ENCODE results near the gene LYRM1.
"Not testable (repeated sequence)": the region's sequence is repeated elsewhere in the genome, so short reads cannot be mapped to it uniquely, and the experiment has no call there.

Gene LYRM1, protein sequence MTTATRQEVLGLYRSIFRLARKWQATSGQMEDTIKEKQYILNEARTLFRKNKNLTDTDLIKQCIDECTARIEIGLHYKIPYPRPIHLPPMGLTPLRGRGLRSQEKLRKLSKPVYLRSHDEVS

GRCh38 chr16:20900299-20901067 is at the start of gene LYRM1, which contains the start of gene DCUN1D3:
LYRM1 (plus strand) TSS chr16:20900771; CDS start chr16:20915556, 14,785 bp downstream.
DCUN1D3 (minus strand) TSS chr16:20900358; CDS start chr16:20862538, 37,820 bp downstream.
- Histone ChIP-seq H3K4me1 (ENCODE audit: control insufficient read depth, insufficient read depth, low read length) (peaks cover 33% of the 10 kb centered on the region), H3K27me3 (ENCODE audit: control insufficient read depth, insufficient read depth, low read length) (no peaks in the 10 kb centered on the region), H3K36me3 (ENCODE audit: control insufficient read depth, insufficient read depth, low read length) (peaks cover 20% of the 10 kb centered on the region), H3K9ac (ENCODE audit: low read depth, low read length) (peak within 1 kb of the TSS; percentile 94), H3K4me3 (ENCODE audit: low read depth, low read length) (peak within 1 kb of the TSS; percentile 80), H3K27ac (ENCODE audit: low read depth, low read length) (peak within 1 kb of the TSS; percentile 92), H3K9me3 (ENCODE audit: control insufficient read depth, insufficient read depth, low read length) (no peaks in the 10 kb centered on the region)

DNA sequence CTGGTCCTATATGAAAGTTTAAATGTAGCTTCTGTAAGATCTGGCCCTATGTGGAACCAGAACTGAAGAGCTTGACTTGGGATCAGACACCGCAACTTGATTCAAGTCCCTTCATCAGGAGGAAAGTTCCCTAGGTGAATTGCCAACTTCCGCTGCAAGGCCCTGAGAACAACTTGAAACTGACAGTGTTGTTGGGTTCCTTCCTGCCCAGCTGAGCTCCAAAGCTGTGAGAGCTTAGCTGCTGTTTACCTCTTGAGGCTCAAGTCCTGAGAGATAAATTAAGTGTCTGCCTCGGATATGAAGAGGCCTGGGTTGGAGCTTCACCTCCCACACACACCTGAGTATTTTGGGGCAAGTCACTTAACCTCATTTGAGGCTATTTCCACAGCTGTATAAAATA is 49.6 kb upstream of the LYRM1 start:
- no peak overlapping the region for H3K27ac ChIP-seq (ENCODE audit: low read depth, low read length)
- peaks cover 4% of the 10 kb centered on the region; the same call in 1 of the 2 replicates for H3K4me1 ChIP-seq (ENCODE audit: control insufficient read depth, insufficient read depth, low read length)
- no peak overlapping the region for H3K9ac ChIP-seq (ENCODE audit: low read depth, low read length)
- no peaks in the 10 kb centered on the region for H3K9me3 ChIP-seq (ENCODE audit: control insufficient read depth, insufficient read depth, low read length)
- H3K36me3 ChIP-seq (ENCODE audit: control insufficient read depth, insufficient read depth, low read length) = peaks cover 14% of the 10 kb centered on the region
- H3K27me3 ChIP-seq (ENCODE audit: control insufficient read depth, insufficient read depth, low read length) = no peaks in the 10 kb centered on the region
- no peak overlapping the region for H3K4me3 ChIP-seq (ENCODE audit: low read depth, low read length)

GRCh38 chr16:20851601-20852000 is 49.0 kb upstream of the LYRM1 start:
- Histone ChIP-seq H3K4me3 (ENCODE audit: low read depth, low read length) (no peak overlapping the region), H3K36me3 (ENCODE audit: control insufficient read depth, insufficient read depth, low read length) (peaks cover 8% of the 10 kb centered on the region)

DNA sequence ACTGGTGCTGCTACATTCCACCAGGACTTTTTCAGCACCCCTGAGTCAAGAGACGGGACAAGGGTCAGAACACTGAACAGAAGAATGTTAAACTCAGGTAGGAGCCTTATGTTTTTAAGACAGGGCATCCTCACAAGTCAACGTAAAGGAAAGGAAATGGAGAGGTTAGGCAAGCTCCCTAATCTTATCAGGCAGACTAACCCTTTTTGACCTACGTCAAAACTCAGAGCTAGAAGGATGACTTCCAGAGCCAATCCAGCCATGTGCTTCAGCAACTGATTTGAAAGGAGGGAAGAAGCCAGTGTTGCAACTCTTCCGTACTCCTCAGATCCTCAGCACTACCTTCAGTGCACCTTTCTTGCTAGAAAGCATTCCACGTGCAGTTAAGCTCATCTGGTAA is 47.4 kb upstream of the LYRM1 start:
- no peak overlapping the region for H3K27ac ChIP-seq (ENCODE audit: low read depth, low read length)
- H3K9ac ChIP-seq (ENCODE audit: low read depth, low read length) = no peak overlapping the region
- no peaks in the 10 kb centered on the region for H3K9me3 ChIP-seq (ENCODE audit: control insufficient read depth, insufficient read depth, low read length)
- H3K36me3 ChIP-seq (ENCODE audit: control insufficient read depth, insufficient read depth, low read length) = peaks cover 9% of the 10 kb centered on the region
- peaks cover 4% of the 10 kb centered on the region for H3K4me1 ChIP-seq (ENCODE audit: control insufficient read depth, insufficient read depth, low read length)
- H3K4me3 ChIP-seq (ENCODE audit: low read depth, low read length) = no peak overlapping the region
- no peaks in the 10 kb centered on the region for H3K27me3 ChIP-seq (ENCODE audit: control insufficient read depth, insufficient read depth, low read length)

More at GRCh38 chr16:20851601-20852000, 49.0 kb upstream of the LYRM1 start:
- H3K27ac ChIP-seq (ENCODE audit: low read depth, low read length) = no peak overlapping the region
- peaks cover 4% of the 10 kb centered on the region; the same call in 1 of the 2 replicates for H3K4me1 ChIP-seq (ENCODE audit: control insufficient read depth, insufficient read depth, low read length)
- H3K9me3 ChIP-seq (ENCODE audit: control insufficient read depth, insufficient read depth, low read length) = no peaks in the 10 kb centered on the region
- no peak overlapping the region for H3K9ac ChIP-seq (ENCODE audit: low read depth, low read length)
- H3K27me3 ChIP-seq (ENCODE audit: control insufficient read depth, insufficient read depth, low read length) = no peaks in the 10 kb centered on the region

DNA sequence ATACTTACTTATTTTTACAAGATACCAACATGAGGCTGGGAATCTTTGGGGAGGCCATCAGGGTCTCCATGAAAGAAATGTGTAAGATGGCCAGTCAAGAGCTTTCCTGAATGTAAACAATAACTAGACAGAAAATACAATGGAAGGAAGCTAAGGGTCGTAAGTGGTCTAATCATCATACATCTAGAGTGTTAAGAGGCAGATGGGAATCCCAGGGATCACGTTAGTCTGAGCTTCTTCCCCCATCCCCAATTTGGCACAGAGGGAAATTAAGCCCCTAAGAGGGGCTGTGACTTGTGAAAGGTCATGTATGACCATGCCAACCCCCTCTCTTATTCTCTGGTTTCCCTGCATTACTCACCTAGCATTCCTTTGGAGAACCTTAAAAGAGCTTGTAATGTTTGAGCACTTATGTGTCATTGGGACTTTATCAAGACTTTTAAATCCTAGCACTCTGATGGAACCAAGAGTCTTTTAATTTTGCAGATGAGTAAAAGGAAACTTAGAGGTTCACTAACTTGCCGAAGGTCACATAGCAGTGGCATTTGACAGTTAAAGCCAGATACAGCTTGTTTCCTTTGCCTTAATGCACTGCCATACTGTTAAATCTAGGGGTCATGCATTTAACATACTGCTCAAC is 46.5 kb upstream of the LYRM1 start:
- Histone ChIP-seq H3K36me3 (ENCODE audit: control insufficient read depth, insufficient read depth, low read length) (peaks cover 7% of the 10 kb centered on the region), H3K4me1 (ENCODE audit: control insufficient read depth, insufficient read depth, low read length) (peaks cover 7% of the 10 kb centered on the region), H3K27ac (ENCODE audit: low read depth, low read length) (no peak overlapping the region)

GRCh38 chr16:20854963-20855362 is 45.6 kb upstream of the LYRM1 start:
- Histone ChIP-seq H3K27ac (ENCODE audit: low read depth, low read length) (no peak overlapping the region), H3K36me3 (ENCODE audit: control insufficient read depth, insufficient read depth, low read length) (peaks cover 6% of the 10 kb centered on the region; the same call in 1 of the 2 replicates)

More for the DNA sequence above, 46.5 kb upstream of the LYRM1 start:
- no peak overlapping the region for H3K4me3 ChIP-seq (ENCODE audit: low read depth, low read length)
- H3K9ac ChIP-seq (ENCODE audit: low read depth, low read length) = no peak overlapping the region
- H3K27me3 ChIP-seq (ENCODE audit: control insufficient read depth, insufficient read depth, low read length) = no peaks in the 10 kb centered on the region
- no peaks in the 10 kb centered on the region for H3K9me3 ChIP-seq (ENCODE audit: control insufficient read depth, insufficient read depth, low read length)

GRCh38 chr16:20857281-20857680 is 43.3 kb upstream of the LYRM1 start:
- H3K27me3 ChIP-seq (ENCODE audit: control insufficient read depth, insufficient read depth, low read length) = no peaks in the 10 kb centered on the region
- H3K9ac ChIP-seq (ENCODE audit: low read depth, low read length) = no peak overlapping the region
- H3K4me1 ChIP-seq (ENCODE audit: control insufficient read depth, insufficient read depth, low read length) = peaks cover 17% of the 10 kb centered on the region
- H3K9me3 ChIP-seq (ENCODE audit: control insufficient read depth, insufficient read depth, low read length) = no peaks in the 10 kb centered on the region
- H3K4me3 ChIP-seq (ENCODE audit: low read depth, low read length) = no peak overlapping the region
- peaks cover 20% of the 10 kb centered on the region for H3K36me3 ChIP-seq (ENCODE audit: control insufficient read depth, insufficient read depth, low read length)
- no peak overlapping the region for H3K27ac ChIP-seq (ENCODE audit: low read depth, low read length)

More at GRCh38 chr16:20854963-20855362, 45.6 kb upstream of the LYRM1 start:
- Histone ChIP-seq H3K27me3 (ENCODE audit: control insufficient read depth, insufficient read depth, low read length) (no peaks in the 10 kb centered on the region), H3K9me3 (ENCODE audit: control insufficient read depth, insufficient read depth, low read length) (no peaks in the 10 kb centered on the region), H3K4me1 (ENCODE audit: control insufficient read depth, insufficient read depth, low read length) (peaks cover 15% of the 10 kb centered on the region), H3K4me3 (ENCODE audit: low read depth, low read length) (no peak overlapping the region), H3K9ac (ENCODE audit: low read depth, low read length) (no peak overlapping the region)

GRCh38 chr16:20859229-20859628 is 41.3 kb upstream of the LYRM1 start:
- H3K27ac ChIP-seq (ENCODE audit: low read depth, low read length) = no peak overlapping the region
- H3K36me3 ChIP-seq (ENCODE audit: control insufficient read depth, insufficient read depth, low read length) = peaks cover 23% of the 10 kb centered on the region

GRCh38 chr16:20859699-20860098 is 40.9 kb upstream of the LYRM1 start:
- Histone ChIP-seq H3K4me3 (ENCODE audit: low read depth, low read length) (no peak overlapping the region), H3K9me3 (ENCODE audit: control insufficient read depth, insufficient read depth, low read length) (no peaks in the 10 kb centered on the region), H3K36me3 (ENCODE audit: control insufficient read depth, insufficient read depth, low read length) (peaks cover 23% of the 10 kb centered on the region), H3K9ac (ENCODE audit: low read depth, low read length) (no peak overlapping the region), H3K27ac (ENCODE audit: low read depth, low read length) (peak overlapping the region; percentile 9), H3K27me3 (ENCODE audit: control insufficient read depth, insufficient read depth, low read length) (no peaks in the 10 kb centered on the region), H3K4me1 (ENCODE audit: control insufficient read depth, insufficient read depth, low read length) (peaks cover 17% of the 10 kb centered on the region)

More at GRCh38 chr16:20859229-20859628, 41.3 kb upstream of the LYRM1 start:
- Histone ChIP-seq H3K9ac (ENCODE audit: low read depth, low read length) (no peak overlapping the region), H3K9me3 (ENCODE audit: control insufficient read depth, insufficient read depth, low read length) (no peaks in the 10 kb centered on the region), H3K4me1 (ENCODE audit: control insufficient read depth, insufficient read depth, low read length) (peaks cover 17% of the 10 kb centered on the region), H3K4me3 (ENCODE audit: low read depth, low read length) (no peak overlapping the region), H3K27me3 (ENCODE audit: control insufficient read depth, insufficient read depth, low read length) (no peaks in the 10 kb centered on the region)

- Histone ChIP-seq H3K9ac (ENCODE audit: low read depth, low read length) (no peak overlapping the region), H3K9me3 (ENCODE audit: control insufficient read depth, insufficient read depth, low read length) (no peaks in the 10 kb centered on the region), H3K4me3 (ENCODE audit: low read depth, low read length) (no peak overlapping the region), H3K27ac (ENCODE audit: low read depth, low read length) (no peak overlapping the region), H3K4me1 (ENCODE audit: control insufficient read depth, insufficient read depth, low read length) (peaks cover 17% of the 10 kb centered on the region), H3K36me3 (ENCODE audit: control insufficient read depth, insufficient read depth, low read length) (peaks cover 23% of the 10 kb centered on the region), H3K27me3 (ENCODE audit: control insufficient read depth, insufficient read depth, low read length) (no peaks in the 10 kb centered on the region)
Observed at GRCh38 chr16:20860361-20860760, 40.2 kb upstream of the LYRM1 start.

DNA sequence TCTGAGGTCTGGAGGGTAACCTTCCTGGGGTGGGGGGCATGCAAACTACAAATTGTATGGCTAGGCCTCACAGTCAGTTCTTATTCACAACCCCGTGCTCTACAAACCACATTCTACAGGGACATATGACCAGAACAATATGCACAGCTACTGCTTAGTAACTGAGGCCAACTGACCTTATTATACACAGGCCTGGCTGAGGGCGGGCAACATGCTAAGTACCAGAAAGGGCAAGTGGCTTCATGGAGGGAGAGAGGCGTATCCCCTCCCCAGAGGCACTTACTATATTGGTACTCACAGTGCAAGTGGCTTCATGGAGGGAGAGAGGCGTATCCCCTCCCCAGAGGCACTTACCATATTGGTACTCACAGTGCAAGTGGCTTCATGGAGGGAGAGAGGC is 39.6 kb upstream of the LYRM1 start:
- not testable (repeated sequence) for H3K4me3 ChIP-seq (ENCODE audit: low read depth, low read length); H3K27ac ChIP-seq (ENCODE audit: low read depth, low read length); H3K9me3 ChIP-seq (ENCODE audit: control insufficient read depth, insufficient read depth, low read length); H3K27me3 ChIP-seq (ENCODE audit: control insufficient read depth, insufficient read depth, low read length); H3K9ac ChIP-seq (ENCODE audit: low read depth, low read length)
- Histone ChIP-seq H3K4me1 (ENCODE audit: control insufficient read depth, insufficient read depth, low read length) (peaks cover 22% of the 10 kb centered on the region), H3K36me3 (ENCODE audit: control insufficient read depth, insufficient read depth, low read length) (peaks cover 23% of the 10 kb centered on the region)

All from HUES48 (cell line).